Muscle layer of duodenum (tissue), 2 donors: ENCODE results near the gene PLK5.
"Not testable (repeated sequence)": the region's sequence is repeated elsewhere in the genome, so short reads cannot be mapped to it uniquely, and the experiment has no call there.

Source experiments
- H3K27ac ChIP-seq: one replicate; pipeline ENCODE4 v1.7.0; 2013; ENCODE audit warnings: mild to moderate bottlenecking, low read length
- H3K27me3 ChIP-seq: one replicate; pipeline ENCODE4 v1.7.0; 2013; ENCODE audit warnings: low read depth, mild to moderate bottlenecking, control low read depth, low read length
- H3K36me3 ChIP-seq, 2 donors: one replicate each; pipeline ENCODE4 v1.7.0; 2013; ENCODE audit warnings: low read length in 2 of 2, control low read depth in 1 of 2, mild to moderate bottlenecking in 1 of 2; ENCODE audit not compliant: insufficient read depth in 2 of 2, control insufficient read depth in 1 of 2
- H3K4me1 ChIP-seq, 2 donors: one replicate each; pipeline ENCODE4 v1.7.0; 2013; ENCODE audit warnings: low read length in 2 of 2, mild to moderate bottlenecking in 2 of 2, control low read depth in 1 of 2, moderate library complexity in 1 of 2; ENCODE audit not compliant: insufficient read depth in 2 of 2, control insufficient read depth in 1 of 2
- H3K4me3 ChIP-seq, 2 donors: one replicate each; pipeline ENCODE4 v1.7.0; 2013; ENCODE audit warnings: low read length in 2 of 2, low read depth in 1 of 2, mild to moderate bottlenecking in 1 of 2
- H3K9me3 ChIP-seq, 2 donors: one replicate each; pipeline ENCODE4 v1.7.0; 2013; ENCODE audit warnings: low read length in 2 of 2, control low read depth in 1 of 2, mild to moderate bottlenecking in 1 of 2; ENCODE audit not compliant: control insufficient read depth in 1 of 2
- donor health status: healthy.

Gene PLK5

DNA sequence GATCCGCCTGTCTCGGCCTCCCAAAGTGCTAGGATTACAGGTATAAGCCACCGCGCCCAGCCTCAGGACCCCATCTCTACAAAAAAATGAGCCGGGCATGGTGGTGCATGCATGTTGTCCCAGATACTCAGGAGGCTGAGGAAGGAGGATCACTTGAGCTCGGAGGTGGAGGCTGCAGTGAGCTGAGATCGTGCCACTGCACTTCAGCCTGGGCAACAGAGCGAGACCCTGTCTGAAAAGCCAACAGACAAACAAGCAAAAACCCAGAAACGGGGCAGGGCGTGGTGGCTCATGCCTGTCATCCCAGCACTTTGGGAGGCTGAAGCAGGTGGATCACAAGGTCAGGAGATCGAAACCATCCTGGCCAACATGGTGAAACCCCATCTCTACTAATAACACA is 7.0 kb downstream of the PLK5 start:
- not testable (repeated sequence) for H3K4me3 ChIP-seq, H3K27me3 ChIP-seq, H3K36me3 ChIP-seq, H3K9me3 ChIP-seq, H3K4me1 ChIP-seq, H3K27ac ChIP-seq

DNA sequence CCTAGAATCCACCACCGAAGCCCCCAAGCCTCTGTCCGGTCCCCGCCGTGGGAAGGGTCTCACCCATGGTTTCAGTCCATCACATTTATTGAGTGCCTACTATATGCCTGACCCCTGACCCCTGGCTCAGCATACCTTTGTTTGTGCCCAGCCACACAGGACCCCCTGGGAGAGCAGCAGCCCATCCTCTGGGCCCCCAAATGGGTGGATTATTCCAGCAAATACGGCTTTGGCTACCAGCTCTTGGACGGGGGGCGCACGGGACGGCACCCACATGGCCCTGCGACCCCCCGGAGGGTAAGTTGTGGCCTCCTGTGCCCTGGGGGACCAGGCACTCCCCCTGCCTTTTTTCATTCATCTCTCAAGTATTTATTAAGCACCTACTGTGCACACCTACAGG is 7.7 kb downstream of the PLK5 start:
- Histone ChIP-seq H3K36me3 (no peaks in the 10 kb centered on the region), H3K4me3 (no peak overlapping the region), H3K9me3 (no peaks in the 10 kb centered on the region), H3K27me3 (peaks cover 7% of the 10 kb centered on the region), H3K27ac (no peak overlapping the region), H3K4me1 (no peaks in the 10 kb centered on the region)

DNA sequence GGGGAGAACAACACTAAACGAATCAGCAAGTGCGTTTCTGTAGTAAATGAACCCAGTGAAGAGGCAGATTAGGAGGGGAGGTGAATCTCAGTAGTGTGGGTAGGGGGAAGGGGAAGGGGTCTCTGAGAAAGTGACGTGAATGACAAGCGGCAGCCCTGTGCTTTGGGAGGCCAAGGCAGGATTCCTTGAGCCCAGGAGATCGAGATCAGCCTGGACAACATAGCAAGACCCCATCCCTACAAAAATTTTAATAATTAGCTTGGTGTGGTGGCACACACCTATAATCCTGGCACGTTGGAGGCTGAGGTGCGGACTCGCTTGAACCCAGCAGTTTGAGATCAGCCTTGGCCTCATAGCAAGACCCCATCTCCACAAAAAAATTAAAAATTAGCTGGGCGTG is 8.1 kb downstream of the PLK5 start:
- H3K27ac ChIP-seq: no peak overlapping the region
- no peaks in the 10 kb centered on the region for H3K9me3 ChIP-seq
- peaks cover 7% of the 10 kb centered on the region for H3K27me3 ChIP-seq
- no peak overlapping the region for H3K4me3 ChIP-seq
- no peaks in the 10 kb centered on the region for H3K36me3 ChIP-seq
- no peaks in the 10 kb centered on the region for H3K4me1 ChIP-seq

DNA sequence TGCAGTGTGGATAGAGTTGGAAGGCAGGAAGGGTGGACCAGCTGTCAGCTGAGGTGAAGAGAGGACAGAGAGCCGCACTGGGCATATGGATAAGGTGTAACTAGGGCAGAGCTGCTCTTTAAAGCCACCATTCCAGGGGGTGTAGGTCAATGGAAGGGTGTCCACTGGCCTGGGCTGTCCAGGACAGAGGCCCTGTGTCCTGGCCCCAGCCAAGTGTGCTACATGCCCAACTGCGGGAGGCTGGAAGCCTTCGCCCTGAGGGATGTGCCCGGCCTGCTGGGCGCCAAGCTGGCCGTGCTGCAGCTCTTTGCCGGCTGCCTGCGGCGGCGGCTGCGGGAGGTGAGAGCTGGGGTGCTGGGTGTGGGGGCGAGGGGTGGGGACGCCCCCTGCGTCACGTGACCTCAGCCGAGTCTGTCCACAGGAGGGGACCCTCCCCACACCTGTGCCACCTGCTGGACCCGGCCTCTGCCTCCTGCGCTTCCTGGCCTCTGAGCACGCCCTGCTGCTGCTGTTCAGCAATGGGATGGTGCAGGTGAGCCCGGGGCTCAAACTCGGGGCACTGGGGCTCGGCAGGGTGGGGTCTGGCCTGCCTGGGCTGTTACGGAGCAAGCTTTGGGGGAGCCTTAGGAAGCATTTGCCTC is 9.8 kb downstream of the PLK5 start:
- Histone ChIP-seq H3K4me3 (no peak overlapping the region), H3K4me1 (peaks cover 0 to under 1% of the 10 kb centered on the region in 2 donors), H3K36me3 (no peaks in the 10 kb centered on the region), H3K27ac (no peak overlapping the region), H3K27me3 (peaks cover 7% of the 10 kb centered on the region), H3K9me3 (no peaks in the 10 kb centered on the region)

- H3K27me3 ChIP-seq: peaks cover 7% of the 10 kb centered on the region
- no peaks in the 10 kb centered on the region for H3K36me3 ChIP-seq
- H3K4me1 ChIP-seq: peaks cover 0 to 6% of the 10 kb centered on the region in 2 donors
Observed at GRCh38 chr19:1534972-1535371, 11.1 kb downstream of the PLK5 start.

GRCh38 chr19:1535699-1536098 is 11.8 kb downstream of the PLK5 start:
- peaks cover 0 to 13% of the 10 kb centered on the region in 2 donors for H3K4me1 ChIP-seq
- not testable (repeated sequence) for H3K36me3 ChIP-seq

More at GRCh38 chr19:1534972-1535371, 11.1 kb downstream of the PLK5 start:
- H3K9me3 ChIP-seq: no peaks in the 10 kb centered on the region
- no peak overlapping the region for H3K4me3 ChIP-seq
- H3K27ac ChIP-seq: no peak overlapping the region

GRCh38 chr19:1538978-1539377 is 15.1 kb downstream of the PLK5 start:
- Histone ChIP-seq H3K27ac (no peak overlapping the region), H3K4me3 (no peak overlapping the region)

More at GRCh38 chr19:1535699-1536098, 11.8 kb downstream of the PLK5 start:
- not testable (repeated sequence) for H3K27ac ChIP-seq, H3K27me3 ChIP-seq, H3K4me3 ChIP-seq, H3K9me3 ChIP-seq

GRCh38 chr19:1539749-1540148 is 15.9 kb downstream of the PLK5 start:
- not testable (repeated sequence) for H3K36me3 ChIP-seq, H3K9me3 ChIP-seq, H3K27ac ChIP-seq, H3K4me3 ChIP-seq, H3K27me3 ChIP-seq
- peaks cover 0 to 14% of the 10 kb centered on the region in 2 donors for H3K4me1 ChIP-seq

More at GRCh38 chr19:1538978-1539377, 15.1 kb downstream of the PLK5 start:
- Histone ChIP-seq H3K9me3 (no peaks in the 10 kb centered on the region), H3K4me1 (peaks cover 0 to 14% of the 10 kb centered on the region in 2 donors), H3K36me3 (no peaks in the 10 kb centered on the region), H3K27me3 (no peaks in the 10 kb centered on the region)

- H3K9me3 ChIP-seq: no peaks in the 10 kb centered on the region
- H3K27me3 ChIP-seq: peaks cover under 1% of the 10 kb centered on the region
- no peak overlapping the region for H3K27ac ChIP-seq
- no peaks in the 10 kb centered on the region for H3K36me3 ChIP-seq
- H3K4me3 ChIP-seq: no peak overlapping the region
- H3K4me1 ChIP-seq: peaks cover 0 to 14% of the 10 kb centered on the region in 2 donors
Observed at GRCh38 chr19:1540365-1540925, 16.6 kb downstream of the PLK5 start.

DNA sequence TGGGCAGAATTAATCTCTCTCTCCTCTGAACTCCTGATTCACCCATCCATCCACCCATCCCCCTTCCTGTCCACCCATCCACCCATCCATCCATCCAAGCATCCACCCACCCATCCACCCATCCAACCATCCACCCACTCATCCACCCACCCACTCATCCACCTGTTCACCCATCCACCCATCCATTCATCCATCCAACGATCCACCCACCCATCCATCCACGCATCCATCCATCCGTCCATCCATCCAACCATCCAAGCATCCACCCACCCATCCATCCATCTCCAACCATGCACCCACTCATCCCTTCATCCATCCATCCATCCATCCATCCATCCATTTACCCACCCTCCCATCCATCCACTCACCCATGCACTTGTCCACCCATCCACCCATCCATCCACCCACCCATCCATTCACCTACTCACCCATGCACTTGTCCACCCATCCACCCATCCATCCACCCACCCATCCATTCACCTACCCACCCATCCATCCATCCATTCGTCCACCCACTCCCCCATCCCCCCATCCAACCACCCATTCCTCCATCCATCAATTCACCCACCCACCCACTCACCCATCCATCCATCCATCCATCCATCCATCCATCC is 25.6 kb downstream of the PLK5 start:
- Histone ChIP-seq H3K27me3 (peaks cover 4% of the 10 kb centered on the region), H3K9me3 (no peaks in the 10 kb centered on the region)

GRCh38 chr19:1551068-1552040 is 27.5 kb downstream of the PLK5 start:
- Histone ChIP-seq H3K36me3 (peaks cover 0 to 1% of the 10 kb centered on the region in 2 donors), H3K4me1 (no peaks in the 10 kb centered on the region)

More for the DNA sequence above, 25.6 kb downstream of the PLK5 start:
- Histone ChIP-seq H3K27ac (no peak overlapping the region), H3K4me1 (peaks cover 0 to 3% of the 10 kb centered on the region in 2 donors), H3K4me3 (no peak overlapping the region), H3K36me3 (no peaks in the 10 kb centered on the region)

More at GRCh38 chr19:1551068-1552040, 27.5 kb downstream of the PLK5 start:
- Histone ChIP-seq H3K9me3 (no peaks in the 10 kb centered on the region), H3K4me3 (no peak overlapping the region), H3K27ac (no peak overlapping the region), H3K27me3 (no peaks in the 10 kb centered on the region)
